Hepatocyte (in vitro differentiated cells): ENCODE measurements around the gene LEKR1. TPM values are rescaled to one million over a fixed set of nuclear protein-coding genes. Genes with fewer than 3 reads are reported as not detected.

Source experiments
- DNase-seq: peaks from one replicate; pipeline ENCODE4 v3.0.0-alpha.2; 2016; ENCODE audit warnings: low spot score
- H2AFZ ChIP-seq: fragments of 200-600 bp; sonication (generic); 2 replicates; pipeline ENCODE4 v1.6.0; 2016; ENCODE audit warnings: antibody characterized with exemption, mild to moderate bottlenecking
- H3K27ac ChIP-seq: fragments of 200-600 bp; sonication (generic); 2 replicates; pipeline ENCODE4 v1.5.1; 2016; ENCODE audit warnings: mild to moderate bottlenecking
- H3K27me3 ChIP-seq: fragments of 200-600 bp; sonication (generic); 2 replicates; pipeline ENCODE4 v1.6.1; 2016
- H3K36me3 ChIP-seq: fragments of 200-600 bp; sonication (generic); replicated peaks from 2 replicates; pipeline ENCODE4 v1.5.1; 2016; ENCODE audit warnings: low read depth; ENCODE audit not compliant: insufficient read depth
- H3K4me1 ChIP-seq: fragments of 200-600 bp; sonication (generic); 2 replicates; pipeline ENCODE4 v1.5.1; 2016; ENCODE audit warnings: mild to moderate bottlenecking, moderate library complexity; ENCODE audit not compliant: insufficient read depth
- H3K4me2 ChIP-seq: fragments of 200-600 bp; sonication (generic); 2 replicates; pipeline ENCODE4 v1.6.0; 2016
- H3K4me3 ChIP-seq: fragments of 200-600 bp; sonication (generic); 2 replicates; pipeline ENCODE4 v1.5.1; 2016; ENCODE audit warnings: mild to moderate bottlenecking
- H3K79me2 ChIP-seq: fragments of 200-600 bp; sonication (generic); 2 replicates; pipeline ENCODE4 v1.6.0; 2017; ENCODE audit warnings: mild to moderate bottlenecking
- H3K9me2 ChIP-seq: fragments of 200-600 bp; sonication (generic); replicated peaks from 2 replicates; pipeline ENCODE4 v1.6.0; 2017; ENCODE audit warnings: mild to moderate bottlenecking; ENCODE audit not compliant: insufficient read depth
- H3K9me3 ChIP-seq: fragments of 200-600 bp; sonication (generic); 2 replicates; pipeline ENCODE4 v1.5.1; 2016; ENCODE audit warnings: low read depth, mild to moderate bottlenecking
- H4K20me1 ChIP-seq: fragments of 200-600 bp; sonication (generic); 2 replicates; pipeline ENCODE4 v1.6.0; 2016; ENCODE audit warnings: mild to moderate bottlenecking; ENCODE audit not compliant: insufficient read depth, poor library complexity, severe bottlenecking
- EZH2 ChIP-seq: fragments of 200-600 bp; sonication (generic); IDR thresholded peaks from 2 replicates; pipeline ENCODE4 v1.6.1; 2016; ENCODE audit warnings: antibody characterized with exemption, mild to moderate bottlenecking, borderline replicate concordance
- EZH2phosphoT487 ChIP-seq: fragments of 200-600 bp; sonication (generic); IDR thresholded peaks from one replicate; pipeline ENCODE4 v1.6.1; 2018; ENCODE audit warnings: antibody characterized with exemption, mild to moderate bottlenecking, low read depth, moderate library complexity; ENCODE audit not compliant: unreplicated experiment, severe bottlenecking
- WGBS: methylation state at CpG from one replicate; pipeline ENCODE4 v1.1.6; 2016; ENCODE audit warnings: low lambda C conversion rate; ENCODE audit errors: missing lambda C conversion rate; 5-methylcytosine and 5-hydroxymethylcytosine counted together
- polyA plus RNA-seq: library from polyadenylated mRNA; unstranded; fragments of >200 nt; fragmentation: Nextera tagmentation; extraction: Ambion mirVana; gene quantifications from 2 replicates; pipeline ENCODE4 v1.2.1, GENCODE V29; 2016
- total RNA-seq: library from RNA; depleted of rRNA; stranded (reverse); fragments of >200 nt; gene quantifications from 2 replicates; pipeline ENCODE4 v1.2.3, GENCODE V29; 2014
- TF ChIP-seq, protein P1 (sequence below): fragments of 200-600 bp; sonication (generic); IDR thresholded peaks from 2 replicates; pipeline ENCODE4 v1.5.1; 2016; ENCODE audit warnings: antibody characterized with exemption, mild to moderate bottlenecking; ENCODE audit not compliant: poor library complexity

Gene LEKR1
- total and polyA plus RNA-seq, 2 experiments from 2014 or later: 1.1 to 2.1 TPM

DNA sequence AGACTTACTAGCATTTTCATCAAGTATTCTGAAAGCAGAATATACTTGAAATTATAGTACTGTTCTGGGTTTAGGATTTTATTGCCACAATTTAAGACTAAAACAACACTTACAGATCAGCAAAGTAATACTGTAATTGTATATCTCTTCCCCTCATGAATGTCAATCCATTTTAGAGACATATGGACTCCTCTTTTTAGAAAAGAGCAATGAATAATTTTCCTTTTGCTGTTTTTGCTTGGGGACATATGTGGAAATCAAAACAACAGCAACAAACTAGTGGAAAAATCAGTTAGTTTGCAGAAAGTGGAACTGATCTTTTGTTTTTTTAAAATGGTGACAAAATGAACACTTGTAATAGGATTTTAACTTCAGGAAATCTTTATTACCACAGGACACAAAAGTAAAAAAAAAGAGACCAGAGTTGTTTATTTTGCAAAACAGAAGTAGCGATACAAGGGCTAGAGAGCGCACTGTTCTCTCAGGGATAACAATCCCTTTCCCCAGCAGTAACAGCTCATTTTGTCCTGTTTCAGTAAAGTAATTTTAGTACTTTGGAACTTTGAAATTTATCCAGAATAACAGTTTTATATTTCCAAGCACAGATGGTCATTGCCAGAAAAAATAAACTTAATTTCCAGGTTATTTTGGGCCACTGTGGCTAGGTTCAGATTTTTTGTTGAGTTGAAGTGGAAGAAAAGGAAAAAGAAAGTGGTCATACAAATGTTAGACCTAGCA is 17.1 kb downstream of the LEKR1 start:
- H3K4me2 ChIP-seq: no peak overlapping the region
- no peaks in the 10 kb centered on the region for H3K79me2 ChIP-seq
- H2AFZ ChIP-seq: no peak overlapping the region
- no peak overlapping the region for H3K27ac ChIP-seq
- H3K27me3 ChIP-seq: no peaks in the 10 kb centered on the region
- no peaks in the 10 kb centered on the region for H3K9me3 ChIP-seq
- no peaks in the 10 kb centered on the region for H3K9me2 ChIP-seq
- H3K4me1 ChIP-seq: peaks cover 8% of the 10 kb centered on the region
- 84% methylated on average over 2 of the region's 2 CpGs for WGBS
- DNase-seq: no peak
- H4K20me1 ChIP-seq: no peaks in the 10 kb centered on the region
- no peaks in the 10 kb centered on the region for H3K36me3 ChIP-seq
- TF ChIP-seq, protein P1, sequence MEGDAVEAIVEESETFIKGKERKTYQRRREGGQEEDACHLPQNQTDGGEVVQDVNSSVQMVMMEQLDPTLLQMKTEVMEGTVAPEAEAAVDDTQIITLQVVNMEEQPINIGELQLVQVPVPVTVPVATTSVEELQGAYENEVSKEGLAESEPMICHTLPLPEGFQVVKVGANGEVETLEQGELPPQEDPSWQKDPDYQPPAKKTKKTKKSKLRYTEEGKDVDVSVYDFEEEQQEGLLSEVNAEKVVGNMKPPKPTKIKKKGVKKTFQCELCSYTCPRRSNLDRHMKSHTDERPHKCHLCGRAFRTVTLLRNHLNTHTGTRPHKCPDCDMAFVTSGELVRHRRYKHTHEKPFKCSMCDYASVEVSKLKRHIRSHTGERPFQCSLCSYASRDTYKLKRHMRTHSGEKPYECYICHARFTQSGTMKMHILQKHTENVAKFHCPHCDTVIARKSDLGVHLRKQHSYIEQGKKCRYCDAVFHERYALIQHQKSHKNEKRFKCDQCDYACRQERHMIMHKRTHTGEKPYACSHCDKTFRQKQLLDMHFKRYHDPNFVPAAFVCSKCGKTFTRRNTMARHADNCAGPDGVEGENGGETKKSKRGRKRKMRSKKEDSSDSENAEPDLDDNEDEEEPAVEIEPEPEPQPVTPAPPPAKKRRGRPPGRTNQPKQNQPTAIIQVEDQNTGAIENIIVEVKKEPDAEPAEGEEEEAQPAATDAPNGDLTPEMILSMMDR: no peak
- TF ChIP-seq EZH2 (no peak), EZH2phosphoT487 (no peak)
- no peak overlapping the region for H3K4me3 ChIP-seq

DNA sequence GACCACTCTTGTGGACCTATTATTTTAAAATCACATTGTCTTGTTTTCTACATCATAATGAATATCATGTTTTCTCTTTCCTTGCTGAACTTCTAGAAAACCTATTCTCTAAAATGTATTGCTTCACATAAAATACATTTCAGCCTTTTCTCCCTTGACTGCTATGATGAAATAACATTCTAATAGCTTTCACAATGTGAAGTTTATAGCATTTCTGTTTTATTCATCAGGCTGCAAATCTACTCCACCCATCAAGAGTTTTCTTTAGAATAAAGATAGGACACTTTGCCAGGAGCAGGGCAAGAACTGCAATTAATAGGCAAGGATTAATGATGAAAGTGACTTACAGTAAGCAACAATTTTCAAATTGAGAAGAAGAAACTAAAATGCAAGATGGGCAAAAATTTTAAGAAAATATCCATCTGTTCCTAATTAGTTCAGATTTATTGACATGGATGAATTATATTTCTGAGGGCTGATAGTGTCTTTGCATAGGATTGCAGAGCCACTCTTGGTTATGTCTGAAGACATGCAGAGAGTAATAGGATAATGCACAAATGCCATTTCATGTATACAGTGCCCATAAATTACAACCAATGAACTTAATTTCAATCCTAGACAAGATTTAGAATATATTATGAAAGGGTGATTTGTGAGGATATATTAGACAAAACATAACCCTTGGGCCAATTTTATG is 21.7 kb downstream of the LEKR1 start:
- Histone ChIP-seq H2AFZ (no peak overlapping the region), H4K20me1 (no peaks in the 10 kb centered on the region), H3K27ac (no peak overlapping the region), H3K4me1 (peaks cover 4% of the 10 kb centered on the region), H3K27me3 (no peaks in the 10 kb centered on the region), H3K4me3 (no peak overlapping the region), H3K9me3 (no peaks in the 10 kb centered on the region), H3K79me2 (no peaks in the 10 kb centered on the region), H3K4me2 (no peak overlapping the region), H3K9me2 (no peaks in the 10 kb centered on the region), H3K36me3 (no peaks in the 10 kb centered on the region)
- no peak for DNase-seq
- TF ChIP-seq, protein P1: no peak
- TF ChIP-seq EZH2: no peak
- TF ChIP-seq EZH2phosphoT487: no peak

DNA sequence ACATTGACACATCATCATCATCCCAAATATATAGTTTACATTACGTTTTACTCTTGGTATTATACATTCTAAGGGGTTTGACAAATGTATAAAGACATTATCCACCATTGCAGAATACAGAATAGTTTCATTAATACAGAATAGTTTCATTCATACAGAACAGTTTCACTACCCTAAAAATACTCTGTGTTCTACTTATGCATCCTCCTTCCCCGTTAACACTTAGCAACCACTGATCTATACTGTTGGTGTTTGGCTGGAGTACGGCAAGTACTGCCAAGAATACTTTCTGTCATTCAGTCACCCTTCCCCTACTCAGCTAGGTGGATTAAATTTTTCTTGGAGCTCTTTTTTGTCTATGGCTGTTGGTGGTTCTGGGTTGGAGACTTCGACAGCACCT is 33.4 kb downstream of the LEKR1 start:
- Histone ChIP-seq H3K9me2 (no peaks in the 10 kb centered on the region), H3K4me1 (no peaks in the 10 kb centered on the region), H3K4me2 (no peak overlapping the region), H2AFZ (no peak overlapping the region), H3K79me2 (no peaks in the 10 kb centered on the region), H3K36me3 (no peaks in the 10 kb centered on the region), H3K9me3 (no peaks in the 10 kb centered on the region), H4K20me1 (no peaks in the 10 kb centered on the region), H3K27me3 (no peaks in the 10 kb centered on the region), H3K27ac (no peak overlapping the region), H3K4me3 (no peak overlapping the region)
- WGBS: 90% methylated on average over 4 of the region's 4 CpGs
- DNase-seq: no peak
- TF ChIP-seq EZH2 (no peak), EZH2phosphoT487 (no peak)
- TF ChIP-seq, protein P1: no peak

DNA sequence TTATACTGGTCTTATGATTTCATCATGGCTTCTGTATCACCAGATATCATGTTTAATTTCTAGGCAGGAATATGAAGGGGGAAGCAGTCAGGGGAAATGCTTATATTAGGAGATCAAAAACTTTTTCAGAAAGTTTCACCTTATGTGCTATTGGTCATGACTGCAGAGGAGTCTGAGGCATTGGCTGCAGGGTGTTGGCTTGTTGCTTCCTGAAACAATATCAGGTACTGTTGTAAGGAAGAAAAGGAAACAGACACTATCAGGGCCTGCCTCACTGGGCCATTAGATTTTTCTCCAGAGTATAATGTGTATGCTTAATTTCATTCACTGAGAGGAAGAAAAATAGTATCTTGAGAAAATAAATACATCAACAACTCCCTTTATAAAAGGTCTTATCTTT is 34.7 kb downstream of the LEKR1 start:
- H3K4me2 ChIP-seq: no peak overlapping the region
- H3K27ac ChIP-seq: no peak overlapping the region
- H3K9me3 ChIP-seq: no peaks in the 10 kb centered on the region
- H3K4me3 ChIP-seq: no peak overlapping the region
- no peak overlapping the region for H2AFZ ChIP-seq
- H4K20me1 ChIP-seq: no peaks in the 10 kb centered on the region
- H3K4me1 ChIP-seq: no peaks in the 10 kb centered on the region
- H3K36me3 ChIP-seq: no peaks in the 10 kb centered on the region
- DNase-seq: no peak
- TF ChIP-seq, protein P1: no peak
- no peaks in the 10 kb centered on the region for H3K27me3 ChIP-seq
- H3K79me2 ChIP-seq: no peaks in the 10 kb centered on the region
- H3K9me2 ChIP-seq: no peaks in the 10 kb centered on the region
